Heart right ventricle (tissue), 16 donors: ENCODE results near the gene SLC9C2. TPM values are rescaled to one million over a fixed set of nuclear protein-coding genes. Genes with fewer than 3 reads are reported as not detected.
"Not testable (repeated sequence)": the region's sequence is repeated elsewhere in the genome, so short reads cannot be mapped to it uniquely, and the experiment has no call there.

Experiments
- ATAC-seq, 8 donors: fragments of 200-7000 bp; cut with Tn5 transposase; one replicate each; pipeline ENCODE4 v1.9.1; 2020; ENCODE audit warnings: mild to moderate bottlenecking in 8 of 8, moderate library complexity in 8 of 8, moderate number of reproducible peaks in 1 of 8
- DNase-seq, 2 donors: peaks; one replicate each; pipeline ENCODE4 v3.0.0-alpha.2; 2020
- H3K27ac ChIP-seq, 10 donors: fragments of 200-600 bp; sonication (generic) in 2 of 10; one replicate each; pipeline versions ENCODE4 v1.5.0 to v1.8.0; 2020 to 2022; ENCODE audit warnings: mild to moderate bottlenecking in 3 of 10
- H3K27me3 ChIP-seq, 7 donors: fragments of 200-600 bp; one replicate each; pipeline ENCODE4 v1.8.0; 2021 to 2022; ENCODE audit warnings: mild to moderate bottlenecking in 2 of 7
- H3K36me3 ChIP-seq, 9 donors: fragments of 200-600 bp; sonication (generic) in 1 of 9; one replicate each; pipeline versions ENCODE4 v1.5.0 to v1.8.0; 2020 to 2022; ENCODE audit warnings: mild to moderate bottlenecking in 2 of 9
- H3K4me1 ChIP-seq, 9 donors: fragments of 200-600 bp; sonication (generic) in 1 of 9; one replicate each; pipeline versions ENCODE4 v1.5.0 to v1.8.0; 2020 to 2022; ENCODE audit warnings: mild to moderate bottlenecking in 4 of 9
- H3K4me3 ChIP-seq, 10 donors: fragments of 200-600 bp; sonication (generic) in 2 of 10; one replicate each; pipeline versions ENCODE4 v1.5.0 to v1.8.0; 2020 to 2022; ENCODE audit warnings: mild to moderate bottlenecking in 7 of 10, moderate library complexity in 2 of 10
- H3K9me3 ChIP-seq, 11 donors: fragments of 200-600 bp in 10 of 11; sonication (generic) in 2 of 11; one replicate each; pipeline versions ENCODE4 v1.5.0 to v1.8.0; 2013 to 2022; ENCODE audit warnings: mild to moderate bottlenecking in 2 of 11, control low read depth in 1 of 11, moderate library complexity in 1 of 11
- CTCF ChIP-seq, 9 donors: fragments of 200-600 bp; sonication (generic) in 2 of 9; IDR thresholded peaks; one replicate each; pipeline versions ENCODE4 v1.5.0 to v1.8.0; 2021 to 2022; ENCODE audit warnings: antibody characterized with exemption in 9 of 9, mild to moderate bottlenecking in 5 of 9, moderate library complexity in 1 of 9
- WGBS, 2 donors: extraction: QIAGEN DNeasy Blood & Tissue Kit; methylation state at CpG; one replicate each; pipeline ENCODE4 v1.1.7; 2013; ENCODE audit warnings: inconsistent platforms in 1 of 2; 5-methylcytosine and 5-hydroxymethylcytosine counted together
- intact Hi-C, 10 donors: fragments of 100-400 bp; cut with DNase I; formaldehyde crosslinking; loops; one replicate each; pipeline versions ENCODE4 v1.11.1 to v1.14.2; 2022
- polyA plus RNA-seq, 2 donors: library from polyadenylated mRNA; stranded (reverse); fragments of 200-250 nt; gene quantifications; one replicate each; pipeline ENCODE4 v1.2.3, GENCODE V29; 2013
- total RNA-seq, 10 donors: library from RNA; stranded (reverse); fragmentation: NEBNext Ultra II Directional in 3 of 10; extraction: Animal tissue kit (Norgen Biotek cat#: 25700) in 3 of 10; gene quantifications; one replicate each; pipeline versions ENCODE4 v1.2.1 to v1.2.4, GENCODE V29; 2021 to 2023
- donor health status: Arrhythmogenic right ventricular cardiomyopathy.
- donor health status: ischemic (EF 13 %, LVEDD 7.1; RV severe dilation, severe dysfunction).
- donor health status: healthy with polysubstance abuse.
- donor health status: DM: no; HTN: yes; CAD: no.
- donor health status: DM: no; HTN: no; CAD: no.
- donor health status: ischemic (EF 25% LVEDD 6.9; RV normal size, moderate dysfunction).
- donor health status: ischemic (EF 25% LVEDD 5.7; RV mildly dilated, moderate dysfunction).
- donor health status: healthy.
- donor health status: DM: yes; HTN: yes; CAD: no.
- donor health status: Ischemic cardiomyopathy.
- donor health status: ischemic (EF 35%, LVEDD 5.7; RV mildly dilated, moderate dysfunction).
- donor health status: nonischemic (EF 11% LVEDD 7.7; RV severe dilation, severe dysfunction).
- donor health status: DM: yes; HTN: yes; CAD: no.
- donor health status: PGD.
- donor health status: ischemic (EF 29% LVEDD 5.4; RV normal size, mild dysfunction).
- donor health status: nonischemic (EF 23%, LVEDD 6.1; RV moderate dilation, normal function).

SLC9C2 gene
- total and polyA plus RNA-seq, 12 donors, result 0.04 to 2.0 (median 0.43) TPM; not detected in 7

- no peak for DNase-seq
- Histone ChIP-seq H3K9me3 (no peaks in the 10 kb centered on the region), H3K36me3 (no peaks in the 10 kb centered on the region), H3K4me3 (no peak overlapping the region), H3K27me3 (no peaks in the 10 kb centered on the region), H3K27ac (no peak overlapping the region), H3K4me1 (peaks cover 0 to 5% (median 0%) of the 10 kb centered on the region in 9 donors)
- WGBS, 2 donors, result 37 to 38% methylated on average over 3 of the region's 3 CpGs
- intact Hi-C loops, result no loop called here
- TF ChIP-seq CTCF (IDR thresholded peaks at IDR 0.05), result no peak
- ATAC-seq, result peak in 2 of 8 donors; percentile 57 to 91
Observed at GRCh38 chr1:173527151-173527826, 75.6 kb downstream of the SLC9C2 start.

GRCh38 chr1:173525926-173526325 lies 76.9 kb downstream of the SLC9C2 start:
- H3K27ac ChIP-seq, result no peak overlapping the region
- no peak for ATAC-seq
- WGBS, 2 donors, result 34 to 46% methylated on average over 1 of the region's 1 CpG

GRCh38 chr1:173523329-173523728 lies 79.5 kb downstream of the SLC9C2 start:
- 99% methylated on average over 3 of the region's 3 CpGs for WGBS, 2 donors
- DNase-seq (no peak), ATAC-seq (no peak)
- no peak for TF ChIP-seq CTCF (IDR thresholded peaks at IDR 0.05)
- Histone ChIP-seq H3K36me3 (no peaks in the 10 kb centered on the region), H3K27ac (no peak overlapping the region), H3K9me3 (no peaks in the 10 kb centered on the region), H3K27me3 (no peaks in the 10 kb centered on the region), H3K4me1 (peaks cover 0 to 5% (median 0%) of the 10 kb centered on the region in 9 donors), H3K4me3 (no peak overlapping the region)
- intact Hi-C loops, result no loop called here

More at GRCh38 chr1:173525926-173526325, 76.9 kb downstream of the SLC9C2 start:
- intact Hi-C loops, result no loop called here
- no peak for TF ChIP-seq CTCF (IDR thresholded peaks at IDR 0.05)
- Histone ChIP-seq H3K4me3 (no peak overlapping the region), H3K27me3 (no peaks in the 10 kb centered on the region), H3K9me3 (no peaks in the 10 kb centered on the region), H3K36me3 (no peaks in the 10 kb centered on the region), H3K4me1 (peaks cover 0 to 5% (median 0%) of the 10 kb centered on the region in 9 donors)
- no peak for DNase-seq

- no peak for TF ChIP-seq CTCF (IDR thresholded peaks at IDR 0.05)
- Histone ChIP-seq H3K4me1 (no peaks in the 10 kb centered on the region), H3K27ac (no peak overlapping the region), H3K9me3 (no peaks in the 10 kb centered on the region), H3K4me3 (no peak overlapping the region), H3K36me3 (no peaks in the 10 kb centered on the region), H3K27me3 (no peaks in the 10 kb centered on the region)
- DNase-seq (no peak), ATAC-seq (no peak)
- WGBS, 2 donors, result 81 to 83% methylated on average over 2 of the region's 2 CpGs
- intact Hi-C loops, result no loop called here
Observed at GRCh38 chr1:173520799-173521198, 82.1 kb downstream of the SLC9C2 start.

GRCh38 chr1:173514503-173514902 lies 88.4 kb downstream of the SLC9C2 start:
- H3K4me3 ChIP-seq, intact Hi-C loops, H3K36me3 ChIP-seq, ATAC-seq, H3K27ac ChIP-seq, H3K27me3 ChIP-seq, DNase-seq, H3K4me1 ChIP-seq: not testable (repeated sequence)
- peaks cover 0 to 17% (median 0%) of the 10 kb centered on the region in 11 donors for H3K9me3 ChIP-seq
- 96 to 98% methylated on average over 1 of the region's 1 CpG for whole genome bisulfite sequencing, 2 donors
